Natural killer cell (primary cell): ENCODE results near the gene CREB5. TPM values are rescaled to one million over a fixed set of nuclear protein-coding genes. Genes with fewer than 3 reads are reported as not detected.

Experiments
- ATAC-seq, 3 donors: fragments of 150-1000 bp in 2 of 3; fragments of 200-7000 bp in 1 of 3; cut with Tn5 transposase; 1 replicate in 1 of 3; 2 replicates in 2 of 3; pipeline ENCODE4 v1.10.0; 2021; ENCODE audit warnings: mild to moderate bottlenecking in 2 of 3, moderate library complexity in 2 of 3
- DNase-seq, 2 donors: peaks; one replicate each; pipeline versions ENCODE4 v3.0.0 to v3.0.0-alpha.2; 2013 to 2021; ENCODE audit warnings: mixed read lengths in 1 of 2
- H3K27ac ChIP-seq: one replicate; pipeline ENCODE4 v1.5.1; 2013; ENCODE audit warnings: mild to moderate bottlenecking, low read length
- H3K27me3 ChIP-seq: one replicate; pipeline ENCODE4 v1.6.1; 2013; ENCODE audit warnings: low read length; ENCODE audit not compliant: control insufficient read depth, insufficient read depth
- H3K36me3 ChIP-seq: one replicate; pipeline ENCODE4 v1.6.1; 2013; ENCODE audit warnings: low read length; ENCODE audit not compliant: control insufficient read depth, insufficient read depth
- H3K4me1 ChIP-seq: one replicate; pipeline ENCODE4 v1.6.1; 2013; ENCODE audit warnings: low read length; ENCODE audit not compliant: control insufficient read depth, insufficient read depth
- H3K4me3 ChIP-seq: one replicate; pipeline ENCODE4 v1.5.1; 2013; ENCODE audit warnings: low read length
- H3K9me3 ChIP-seq: one replicate; pipeline ENCODE4 v1.6.1; 2013; ENCODE audit warnings: low read length; ENCODE audit not compliant: control insufficient read depth, insufficient read depth
- H3K27ac Mint-ChIP-seq, 2 donors: one replicate each; pipeline ENCODE4 v1.8.0; 2022; ENCODE audit warnings: mild to moderate bottlenecking in 2 of 2, mixed read lengths in 2 of 2, moderate library complexity in 1 of 2
- H3K27me3 Mint-ChIP-seq, 2 donors: one replicate each; pipeline ENCODE4 v1.8.0; 2022; ENCODE audit warnings: low read depth in 2 of 2, mixed read lengths in 2 of 2
- H3K36me3 Mint-ChIP-seq: one replicate; pipeline ENCODE4 v1.8.0; 2022; ENCODE audit warnings: mixed read lengths
- H3K4me1 Mint-ChIP-seq, 2 donors: one replicate each; pipeline ENCODE4 v1.8.0; 2022; ENCODE audit warnings: mixed read lengths in 2 of 2
- H3K4me3 Mint-ChIP-seq: one replicate; pipeline ENCODE4 v1.8.0; 2022; ENCODE audit warnings: mild to moderate bottlenecking, moderate library complexity, mixed read lengths
- H3K9me3 Mint-ChIP-seq, 2 donors: one replicate each; pipeline ENCODE4 v1.8.0; 2022; ENCODE audit warnings: mixed read lengths in 2 of 2
- WGBS: methylation state at CpG from one replicate; pipeline ENCODE4 v1.1.7; 2013; ENCODE audit warnings: missing lambda C conversion rate; ENCODE audit not compliant: insufficient coverage; 5-methylcytosine and 5-hydroxymethylcytosine counted together
- intact Hi-C: fragments of 100-400 bp; cut with micrococcal nuclease; formaldehyde crosslinking; loops from one replicate; pipeline ENCODE4 v1.14.2; 2022
- total RNA-seq, 4 donors: library from RNA; stranded (reverse); fragments of 120-200 nt in 1 of 4; gene quantifications; one replicate each; pipeline versions ENCODE4 v1.2.3 to v1.2.4, GENCODE V29; 2013 to 2022
- TF ChIP-seq, protein P1 (sequence below): fragments of 200-600 bp; IDR thresholded peaks from one replicate; pipeline ENCODE4 v1.8.0; 2022; ENCODE audit warnings: antibody characterized with exemption

Gene CREB5
- total RNA-seq, 3 donors from 2014 or later (not counting 1 experiment from before 2014, with no cell fraction given): 0.52 to 7.0 (median 0.89) TPM

GRCh38 chr7:28483908-28484605 lies 71.7 kb downstream of the CREB5 start:
- no peaks in the 10 kb centered on the region for H3K9me3 Mint-ChIP-seq
- no peaks in the 10 kb centered on the region for H3K9me3 ChIP-seq
- H3K4me1 ChIP-seq: no peaks in the 10 kb centered on the region
- no peaks in the 10 kb centered on the region for H3K36me3 Mint-ChIP-seq
- H3K27me3 ChIP-seq: no peaks in the 10 kb centered on the region
- WGBS: 100% methylated on average over 1 of the region's 2 CpGs
- no peak overlapping the region for H3K4me3 Mint-ChIP-seq
- H3K4me3 ChIP-seq: no peak overlapping the region
- H3K36me3 ChIP-seq: no peaks in the 10 kb centered on the region
- H3K27me3 Mint-ChIP-seq: peaks cover 0 to 12% of the 10 kb centered on the region in 2 donors
- H3K4me1 Mint-ChIP-seq: peaks cover 5 to 6% of the 10 kb centered on the region in 2 donors
- no peak overlapping the region for H3K27ac Mint-ChIP-seq
- DNase-seq (no peak), ATAC-seq (no peak)
- TF ChIP-seq, protein P1, sequence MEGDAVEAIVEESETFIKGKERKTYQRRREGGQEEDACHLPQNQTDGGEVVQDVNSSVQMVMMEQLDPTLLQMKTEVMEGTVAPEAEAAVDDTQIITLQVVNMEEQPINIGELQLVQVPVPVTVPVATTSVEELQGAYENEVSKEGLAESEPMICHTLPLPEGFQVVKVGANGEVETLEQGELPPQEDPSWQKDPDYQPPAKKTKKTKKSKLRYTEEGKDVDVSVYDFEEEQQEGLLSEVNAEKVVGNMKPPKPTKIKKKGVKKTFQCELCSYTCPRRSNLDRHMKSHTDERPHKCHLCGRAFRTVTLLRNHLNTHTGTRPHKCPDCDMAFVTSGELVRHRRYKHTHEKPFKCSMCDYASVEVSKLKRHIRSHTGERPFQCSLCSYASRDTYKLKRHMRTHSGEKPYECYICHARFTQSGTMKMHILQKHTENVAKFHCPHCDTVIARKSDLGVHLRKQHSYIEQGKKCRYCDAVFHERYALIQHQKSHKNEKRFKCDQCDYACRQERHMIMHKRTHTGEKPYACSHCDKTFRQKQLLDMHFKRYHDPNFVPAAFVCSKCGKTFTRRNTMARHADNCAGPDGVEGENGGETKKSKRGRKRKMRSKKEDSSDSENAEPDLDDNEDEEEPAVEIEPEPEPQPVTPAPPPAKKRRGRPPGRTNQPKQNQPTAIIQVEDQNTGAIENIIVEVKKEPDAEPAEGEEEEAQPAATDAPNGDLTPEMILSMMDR: no peak
- intact Hi-C loops: no loop called here
- no peak overlapping the region for H3K27ac ChIP-seq

- H3K27ac Mint-ChIP-seq: no peak overlapping the region
- WGBS: 96% methylated on average over 3 of the region's 4 CpGs
- H3K4me1 ChIP-seq: no peaks in the 10 kb centered on the region
- H3K27ac ChIP-seq: no peak overlapping the region
- no peak for DNase-seq
- H3K27me3 ChIP-seq: no peaks in the 10 kb centered on the region
- no peak for ATAC-seq
- no peaks in the 10 kb centered on the region for H3K36me3 ChIP-seq
- no peaks in the 10 kb centered on the region for H3K9me3 Mint-ChIP-seq
- H3K4me1 Mint-ChIP-seq: peaks cover 5 to 6% of the 10 kb centered on the region in 2 donors
- intact Hi-C loops: no loop called here
- H3K4me3 ChIP-seq: no peak overlapping the region
- H3K36me3 Mint-ChIP-seq: no peaks in the 10 kb centered on the region
- peaks cover 0 to 15% of the 10 kb centered on the region in 2 donors for H3K27me3 Mint-ChIP-seq
- TF ChIP-seq, protein P1: no peak
- H3K4me3 Mint-ChIP-seq: no peak overlapping the region
- no peaks in the 10 kb centered on the region for H3K9me3 ChIP-seq
These were observed 72.3 kb downstream of the CREB5 start for GRCh38 chr7:28484606-28484935.

- 98% methylated on average over 4 of the region's 4 CpGs for whole genome bisulfite sequencing
- H3K27ac Mint-ChIP-seq: no peak overlapping the region
- no peak overlapping the region for H3K4me3 Mint-ChIP-seq
These were observed 75.2 kb downstream of the CREB5 start for GRCh38 chr7:28487487-28487886.

More at GRCh38 chr7:28487487-28487886, 75.2 kb downstream of the CREB5 start:
- Histone ChIP-seq H3K27me3 (no peaks in the 10 kb centered on the region), H3K4me3 (no peak overlapping the region), H3K36me3 (no peaks in the 10 kb centered on the region), H3K4me1 (no peaks in the 10 kb centered on the region), H3K27ac (no peak overlapping the region), H3K9me3 (no peaks in the 10 kb centered on the region)
- Mint-ChIP-seq H3K4me1 (no peaks in the 10 kb centered on the region), H3K36me3 (no peaks in the 10 kb centered on the region), H3K9me3 (no peaks in the 10 kb centered on the region), H3K27me3 (peaks cover 3 to 30% of the 10 kb centered on the region in 2 donors)
- no peak for ATAC-seq
- no peak for DNase-seq
- TF ChIP-seq, protein P1: no peak
- intact Hi-C loops: no loop called here
